MCF 10A (cell line): Measurements from ENCODE around the gene DYNC1I2. TPM values are rescaled to one million over a fixed set of nuclear protein-coding genes. Genes with fewer than 3 reads are reported as not detected.
"Not testable (repeated sequence)": the region's sequence is repeated elsewhere in the genome, so short reads cannot be mapped to it uniquely, and the experiment has no call there.

Experiments used
- BruUV-seq: library from RNA; stranded (reverse); fragments of 400-500 nt; replicated peaks from 2 replicates; lab custom pipeline; 2021; lab: Mats Ljungman, UMichigan
- CTCF ChIA-PET: fragments of 300-600 bp; sonication (Branson Sonifier 250); formaldehyde crosslinking; extraction: SDS; loops from one replicate; lab custom pipeline; 2021; ENCODE audit warnings: antibody characterized with exemption, inconsistent platforms; lab: Yijun Ruan, JAX
- POLR2A ChIA-PET: fragments of 300-600, 350-650 bp; sonication (Branson Sonifier 250); formaldehyde crosslinking; extraction: SDS; loops from one replicate; lab custom pipeline; 2020; ENCODE audit warnings: antibody characterized with exemption, inconsistent platforms; lab: Yijun Ruan, JAX
- DNase-seq: peaks from one replicate; pipeline ENCODE4 v3.0.0-alpha.2; 2018; ENCODE audit not compliant: unreplicated experiment
- H3K27ac Mint-ChIP-seq: one replicate; pipeline ENCODE4 v1.8.0; 2022; ENCODE audit warnings: mild to moderate bottlenecking, low read depth, mixed read lengths; ENCODE audit not compliant: unreplicated experiment
- H3K27me3 Mint-ChIP-seq: one replicate; pipeline ENCODE4 v1.8.0; 2022; ENCODE audit warnings: mixed read lengths; ENCODE audit not compliant: insufficient read depth, unreplicated experiment
- H3K36me3 Mint-ChIP-seq: one replicate; pipeline ENCODE4 v1.8.0; 2022; ENCODE audit warnings: mild to moderate bottlenecking, moderate library complexity, mixed read lengths; ENCODE audit not compliant: insufficient read depth, unreplicated experiment
- H3K4me1 Mint-ChIP-seq: one replicate; pipeline ENCODE4 v1.8.0; 2022; ENCODE audit warnings: mixed read lengths; ENCODE audit not compliant: insufficient read depth, unreplicated experiment
- H3K4me3 Mint-ChIP-seq: one replicate; pipeline ENCODE4 v1.8.0; 2022; ENCODE audit warnings: mild to moderate bottlenecking, moderate library complexity, mixed read lengths; ENCODE audit not compliant: unreplicated experiment
- H3K9me3 Mint-ChIP-seq: one replicate; pipeline ENCODE4 v1.8.0; 2022; ENCODE audit warnings: mixed read lengths; ENCODE audit not compliant: unreplicated experiment
- CTCF ChIP-seq: fragments of 200-600 bp; IDR thresholded peaks from one replicate; pipeline ENCODE4 v1.8.0; 2022; ENCODE audit warnings: antibody characterized with exemption, mild to moderate bottlenecking; ENCODE audit not compliant: unreplicated experiment
- intact Hi-C: fragments of 100-400 bp; cut with micrococcal nuclease; formaldehyde crosslinking; loops from 2 replicates; pipeline ENCODE4 v1.14.1; 2022
- total RNA-seq: library from RNA; stranded (reverse); gene quantifications from 2 replicates; pipeline ENCODE4 v1.2.3, GENCODE V29; 2022

The DYNC1I2 gene
- total RNA-seq, 1 experiment from 2014 or later: 77.7 TPM

GRCh38 chr2:171747371-171747770 lies 60.1 kb downstream of the DYNC1I2 start:
- H3K4me1 Mint-ChIP-seq: no peaks in the 10 kb centered on the region
- H3K9me3 Mint-ChIP-seq: no peaks in the 10 kb centered on the region
- no TSS peak for BruUV-seq
- no peak overlapping the region for H3K27ac Mint-ChIP-seq
- no peak for TF ChIP-seq CTCF
- peaks cover 69% of the 10 kb centered on the region for H3K36me3 Mint-ChIP-seq
- DNase-seq: no peak
- ChIA-PET CTCF (no interaction called here), POLR2A (interaction anchor here (0.7 to 0.8 kb wide), 2 partner anchors 9 to 355 kb away, joined by 3 to 6 read pairs; partner anchors contain the start of gene DLX2)
- H3K4me3 Mint-ChIP-seq: no peak overlapping the region
- no peaks in the 10 kb centered on the region for H3K27me3 Mint-ChIP-seq
- intact Hi-C loops: no loop called here

- Mint-ChIP-seq H3K27me3 (no peaks in the 10 kb centered on the region), H3K4me3 (no peak overlapping the region), H3K27ac (no peak overlapping the region), H3K9me3 (no peaks in the 10 kb centered on the region), H3K4me1 (no peaks in the 10 kb centered on the region), H3K36me3 (peaks cover 47% of the 10 kb centered on the region)
- no peak for TF ChIP-seq CTCF
- no peak for DNase-seq
- intact Hi-C loops: no loop called here
- ChIA-PET POLR2A (interaction anchor here (1.7 kb wide), 1 partner anchor 10 kb away, joined by 4 read pairs; no protein-coding TSS in a partner anchor), CTCF (interaction anchor here (0.7 kb wide), 2 partner anchors 11 to 1712 kb away, joined by 3 read pairs; no protein-coding TSS in a partner anchor)
- no TSS peak for BruUV-seq
These were observed 67.1 kb downstream of the DYNC1I2 start for GRCh38 chr2:171754254-171754939.

GRCh38 chr2:171758762-171759161 lies 71.5 kb downstream of the DYNC1I2 start:
- BruUV-seq, H3K4me3 Mint-ChIP-seq, DNase-seq, H3K9me3 Mint-ChIP-seq, CTCF ChIA-PET, intact Hi-C loops, H3K27ac Mint-ChIP-seq, H3K27me3 Mint-ChIP-seq: not testable (repeated sequence)
- Mint-ChIP-seq H3K4me1 (peaks cover 17% of the 10 kb centered on the region), H3K36me3 (peaks cover 48% of the 10 kb centered on the region)
- POLR2A ChIA-PET: interaction anchor here (0.6 kb wide), 1 partner anchor 16 kb away, joined by 3 read pairs; no protein-coding TSS in a partner anchor

- H3K4me3 Mint-ChIP-seq, CTCF ChIA-PET, H3K9me3 Mint-ChIP-seq, H3K27ac Mint-ChIP-seq, H3K27me3 Mint-ChIP-seq, intact Hi-C loops, BruUV-seq, DNase-seq: not testable (repeated sequence)
- Mint-ChIP-seq H3K36me3 (peaks cover 44% of the 10 kb centered on the region), H3K4me1 (peaks cover 18% of the 10 kb centered on the region)
- POLR2A ChIA-PET: interaction anchor here (0.9 kb wide), 1 partner anchor 63 kb away, joined by 3 read pairs; no protein-coding TSS in a partner anchor
These were observed 73.9 kb downstream of the DYNC1I2 start for GRCh38 chr2:171761176-171761575.

DNA sequence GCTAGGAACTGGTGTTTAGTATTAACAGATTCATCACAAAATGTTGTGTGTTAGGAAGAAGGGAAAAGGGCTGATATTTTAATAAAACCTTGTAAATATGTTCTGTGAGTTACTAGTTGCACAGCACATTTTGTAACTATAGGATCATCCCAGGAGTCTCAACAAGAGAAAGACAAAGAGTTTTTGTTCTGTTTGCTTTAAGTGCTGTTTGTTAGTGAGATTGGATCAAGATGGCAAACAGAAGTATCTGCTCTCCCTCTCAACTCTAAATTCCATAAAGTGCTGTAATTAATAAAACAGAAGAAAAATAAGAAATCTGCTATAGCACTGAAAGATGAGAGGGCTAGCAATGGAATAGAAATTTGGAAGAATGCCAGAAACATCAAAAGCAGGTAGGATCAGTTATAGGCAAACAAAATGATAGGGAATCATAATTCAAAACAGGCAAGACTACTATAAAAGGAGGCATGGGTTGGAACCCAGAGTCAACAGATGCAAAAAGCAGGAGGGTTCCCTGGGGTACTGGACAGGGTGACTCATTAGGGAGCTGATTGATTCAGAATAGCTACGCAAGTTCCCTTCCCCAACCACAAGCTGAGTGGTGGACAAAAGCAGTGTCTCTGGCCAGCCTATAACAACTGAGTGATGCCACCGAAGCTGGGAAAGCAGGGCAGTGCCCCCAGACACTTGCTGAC lies 75.8 kb downstream of the DYNC1I2 start:
- ChIA-PET POLR2A (interaction anchor here (0.5 kb wide), 1 partner anchor 21 kb away, joined by 3 read pairs; no protein-coding TSS in a partner anchor), CTCF (no interaction called here)
- Mint-ChIP-seq H3K4me1 (peaks cover 18% of the 10 kb centered on the region), H3K4me3 (no peak overlapping the region), H3K27ac (no peak overlapping the region), H3K9me3 (no peaks in the 10 kb centered on the region), H3K27me3 (no peaks in the 10 kb centered on the region), H3K36me3 (peaks cover 53% of the 10 kb centered on the region)
- peak; percentile 42 for DNase-seq
- BruUV-seq: no TSS peak
- intact Hi-C loops: no loop called here
- no peak for TF ChIP-seq CTCF
